Cardiac muscle cell (in vitro differentiated cells and primary cell): ENCODE data around the gene RGS2. TPM values are rescaled to one million over a fixed set of nuclear protein-coding genes. Genes with fewer than 3 reads are reported as not detected.

Source experiments
- DNase-seq, 2 donors: peaks; one replicate each; pipeline versions ENCODE4 v3.0.0 to v3.0.0-alpha.2; 2010 to 2017; ENCODE audit warnings: low read depth in 1 of 2, low spot score in 1 of 2
- H3K27ac ChIP-seq: fragments of 200-600 bp; sonication (generic); 2 replicates; pipeline ENCODE4 v1.5.1; 2016
- H3K27me3 ChIP-seq: fragments of 200-600 bp; sonication (generic); 2 replicates; pipeline ENCODE4 v1.6.0; 2016; ENCODE audit warnings: control low read depth
- H3K36me3 ChIP-seq: fragments of 200-600 bp; sonication (generic); 2 replicates; pipeline ENCODE4 v1.5.1; 2016; ENCODE audit warnings: control low read depth
- H3K4me1 ChIP-seq: fragments of 200-600 bp; sonication (generic); 2 replicates; pipeline ENCODE4 v1.8.1; 2017; ENCODE audit warnings: low read depth, mild to moderate bottlenecking, mixed run types
- H3K4me3 ChIP-seq: fragments of 200-600 bp; sonication (generic); 2 replicates; pipeline ENCODE4 v1.5.1; 2016; ENCODE audit warnings: mild to moderate bottlenecking
- H3K9me3 ChIP-seq: fragments of 200-600 bp; sonication (generic); 2 replicates; pipeline ENCODE4 v1.5.1; 2017; ENCODE audit warnings: low read depth, mild to moderate bottlenecking, control low read depth
- CTCF ChIP-seq: IDR thresholded peaks from 2 replicates; pipeline ENCODE4 v1.5.1; 2012; ENCODE audit warnings: low read depth, mild to moderate bottlenecking, low read length
- polyA plus RNA-seq: library from polyadenylated mRNA; unstranded; fragments of >200 nt; fragmentation: Nextera tagmentation; extraction: Ambion mirVana; gene quantifications from 2 replicates; pipeline ENCODE4 v1.2.1, GENCODE V29; 2016
- total RNA-seq: library from RNA; depleted of rRNA; stranded (reverse); fragments of >200 nt; gene quantifications from 2 replicates; pipeline ENCODE4 v1.2.3, GENCODE V29; 2016

RGS2 gene
- total and polyA plus RNA-seq, 2 experiments from 2014 or later: 15.6 to 28.2 TPM

- no peak for TF ChIP-seq CTCF
- Histone ChIP-seq H3K36me3 (no peaks in the 10 kb centered on the region), H3K27ac (no peak overlapping the region), H3K4me3 (no peak overlapping the region), H3K27me3 (no peaks in the 10 kb centered on the region), H3K4me1 (no peaks in the 10 kb centered on the region), H3K9me3 (no peaks in the 10 kb centered on the region)
- no peak for DNase-seq
Measured at GRCh38 chr1:192794768-192795035, 14.1 kb upstream of the RGS2 start.

- Histone ChIP-seq H3K27me3 (no peaks in the 10 kb centered on the region), H3K4me1 (no peaks in the 10 kb centered on the region), H3K9me3 (no peaks in the 10 kb centered on the region), H3K4me3 (no peak overlapping the region), H3K36me3 (no peaks in the 10 kb centered on the region), H3K27ac (no peak overlapping the region)
- no peak for TF ChIP-seq CTCF
- no peak for DNase-seq
Measured at GRCh38 chr1:192795916-192796618, 12.8 kb upstream of the RGS2 start.

- DNase-seq: no peak
- no peak for TF ChIP-seq CTCF
- Histone ChIP-seq H3K4me3 (no peak overlapping the region), H3K9me3 (no peaks in the 10 kb centered on the region), H3K27me3 (no peaks in the 10 kb centered on the region), H3K27ac (no peak overlapping the region), H3K4me1 (no peaks in the 10 kb centered on the region), H3K36me3 (no peaks in the 10 kb centered on the region)
Measured at GRCh38 chr1:192797143-192797542, 11.7 kb upstream of the RGS2 start.

GRCh38 chr1:192797891-192798290 lies 10.9 kb upstream of the RGS2 start:
- TF ChIP-seq CTCF: no peak
- DNase-seq: no peak
- no peaks in the 10 kb centered on the region for H3K4me1 ChIP-seq
- H3K36me3 ChIP-seq: no peaks in the 10 kb centered on the region
- no peaks in the 10 kb centered on the region for H3K27me3 ChIP-seq
- no peaks in the 10 kb centered on the region for H3K9me3 ChIP-seq
- H3K27ac ChIP-seq: no peak overlapping the region
- H3K4me3 ChIP-seq: no peak overlapping the region

GRCh38 chr1:192801451-192801850 lies 7.4 kb upstream of the RGS2 start:
- Histone ChIP-seq H3K4me3 (no peak overlapping the region), H3K4me1 (no peaks in the 10 kb centered on the region), H3K36me3 (no peaks in the 10 kb centered on the region), H3K27ac (no peak overlapping the region), H3K27me3 (no peaks in the 10 kb centered on the region), H3K9me3 (no peaks in the 10 kb centered on the region)
- TF ChIP-seq CTCF: no peak
- no peak for DNase-seq

- no peaks in the 10 kb centered on the region for H3K36me3 ChIP-seq
- TF ChIP-seq CTCF: no peak
- no peaks in the 10 kb centered on the region for H3K4me1 ChIP-seq
- no peaks in the 10 kb centered on the region for H3K9me3 ChIP-seq
- DNase-seq: no peak
- no peaks in the 10 kb centered on the region for H3K27me3 ChIP-seq
- H3K27ac ChIP-seq: no peak overlapping the region
- no peak overlapping the region for H3K4me3 ChIP-seq
Measured at GRCh38 chr1:192802406-192802805, 6.4 kb upstream of the RGS2 start.
